DMS53 treated with DMSO at 0.1 percent for 48 hours (cell line): ENCODE data around the gene C4B.
"Not testable (repeated sequence)": the region's sequence is repeated elsewhere in the genome, so short reads cannot be mapped to it uniquely, and the experiment has no call there.

Experiments used
- DNase-seq: peaks from one replicate; lab custom pipeline; 2025; ENCODE audit not compliant: unreplicated experiment; lab: John Stamatoyannopoulos, UW

C4B gene

DNA sequence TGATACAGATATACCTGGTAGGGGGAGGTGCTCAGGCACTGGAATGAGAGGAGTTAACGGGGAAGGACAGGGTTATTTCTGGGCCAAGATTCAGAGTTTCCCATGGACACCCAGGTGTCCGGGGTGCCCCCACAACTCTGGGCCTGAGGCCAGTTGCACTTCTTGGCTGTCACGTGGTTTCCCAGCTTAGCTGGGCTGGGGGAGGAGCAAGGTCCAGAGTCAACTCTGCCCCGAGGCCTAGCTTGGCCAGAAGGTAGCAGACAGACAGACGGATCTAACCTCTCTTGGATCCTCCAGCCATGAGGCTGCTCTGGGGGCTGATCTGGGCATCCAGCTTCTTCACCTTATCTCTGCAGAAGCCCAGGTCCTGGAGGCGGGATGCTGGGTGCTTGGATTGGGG is at the start of gene C4B:
Gene C4B, plus strand, starts transcription at position 249 of the 400 bp plus-strand sequence. Its CDS starts 51 bp downstream, at position 300.
- DNase-seq, result not testable (repeated sequence)

DNA sequence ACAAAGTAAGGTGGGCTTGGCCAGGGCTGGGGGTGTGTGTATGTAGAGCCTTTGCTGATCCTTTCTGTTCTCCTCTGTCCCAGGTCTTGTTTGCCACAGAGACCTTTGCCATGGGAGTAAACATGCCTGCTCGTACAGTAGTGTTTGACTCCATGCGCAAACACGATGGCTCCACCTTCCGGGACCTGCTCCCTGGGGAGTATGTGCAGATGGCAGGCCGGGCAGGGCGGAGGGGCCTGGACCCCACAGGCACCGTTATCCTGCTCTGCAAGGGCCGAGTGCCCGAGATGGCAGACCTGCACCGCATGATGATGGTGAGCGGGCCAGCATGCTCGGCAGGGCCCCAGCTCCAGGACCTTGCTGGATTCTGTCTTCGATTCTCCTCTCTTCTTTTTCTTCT is 48.9 kb upstream of the C4B start:
- DNase-seq, result no peak

DNA sequence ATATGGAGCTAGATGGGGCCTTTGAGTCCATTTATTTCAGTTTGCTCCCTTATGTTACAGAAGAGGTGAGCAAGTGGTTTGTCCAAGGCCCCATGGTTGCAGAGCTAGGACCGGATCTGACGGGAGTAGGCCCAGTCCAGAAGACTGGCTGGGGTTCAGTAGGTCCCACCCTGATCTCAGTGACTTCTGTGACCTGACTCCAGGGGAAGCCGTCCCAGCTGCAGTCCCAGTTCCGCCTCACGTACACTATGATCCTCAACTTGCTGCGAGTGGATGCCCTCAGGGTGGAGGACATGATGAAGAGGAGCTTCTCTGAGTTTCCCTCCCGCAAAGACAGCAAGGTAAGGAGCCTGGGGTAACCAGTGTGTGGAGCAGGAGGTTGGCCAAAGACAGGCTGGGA is 48.1 kb upstream of the C4B start:
- DNase-seq, result no peak

DNA sequence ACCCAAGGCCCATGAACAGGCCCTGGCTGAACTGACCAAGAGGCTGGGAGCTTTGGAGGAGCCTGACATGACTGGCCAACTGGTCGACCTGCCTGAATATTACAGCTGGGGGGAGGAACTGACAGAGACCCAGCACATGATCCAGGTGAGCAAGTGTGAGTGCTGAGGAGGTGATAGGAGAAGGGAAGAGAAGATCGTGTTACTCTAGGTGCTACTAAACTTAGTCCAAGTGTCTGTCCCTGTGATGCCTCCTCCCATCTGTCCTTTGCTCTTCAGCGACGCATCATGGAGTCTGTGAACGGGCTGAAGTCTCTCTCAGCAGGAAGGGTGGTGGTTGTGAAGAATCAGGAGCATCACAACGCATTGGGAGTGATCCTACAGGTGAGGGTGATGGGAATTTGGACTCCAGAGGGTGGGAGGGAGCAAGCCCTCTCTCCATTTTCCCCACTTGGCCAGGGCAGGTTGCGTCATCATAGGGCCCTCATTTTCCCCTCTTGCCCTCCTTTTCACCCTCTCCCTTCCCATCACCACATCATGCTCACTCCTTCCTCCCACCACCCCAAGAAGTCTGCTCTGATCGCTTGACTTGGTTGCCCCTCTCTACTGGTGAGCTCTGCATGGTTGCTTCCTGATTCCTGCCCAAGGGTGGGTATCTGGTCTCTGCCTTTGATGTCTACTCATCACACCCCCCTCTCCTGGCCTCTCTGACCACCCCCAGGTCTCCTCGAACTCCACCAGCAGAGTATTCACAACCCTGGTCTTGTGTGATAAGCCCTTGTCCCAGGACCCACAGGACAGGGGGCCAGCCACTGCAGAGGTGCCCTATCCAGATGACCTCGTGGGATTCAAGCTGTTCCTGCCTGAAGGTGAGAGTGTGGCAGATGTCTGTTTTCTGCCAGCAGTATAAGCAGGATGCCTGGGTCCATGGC is 47.3 kb upstream of the C4B start:
- no peak for DNase-seq

DNA sequence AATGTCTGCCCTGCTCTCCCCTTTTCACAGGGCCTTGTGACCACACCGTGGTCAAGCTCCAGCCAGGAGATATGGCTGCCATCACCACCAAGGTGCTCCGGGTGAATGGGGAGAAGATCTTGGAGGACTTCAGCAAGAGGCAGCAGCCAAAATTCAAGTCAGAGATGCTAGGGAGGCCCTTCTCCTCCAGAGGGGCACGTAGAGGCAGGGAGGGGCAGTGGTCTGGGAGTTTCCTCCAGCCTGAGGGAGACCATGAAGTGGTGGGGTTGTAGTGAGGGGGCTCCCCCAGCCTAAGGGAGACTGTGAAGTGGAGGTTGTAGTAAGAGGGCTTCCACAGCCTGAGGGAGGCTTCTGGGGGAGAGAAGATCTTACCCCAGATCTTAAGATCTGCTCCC is 46.7 kb upstream of the C4B start:
- DNase-seq, result no peak

DNA sequence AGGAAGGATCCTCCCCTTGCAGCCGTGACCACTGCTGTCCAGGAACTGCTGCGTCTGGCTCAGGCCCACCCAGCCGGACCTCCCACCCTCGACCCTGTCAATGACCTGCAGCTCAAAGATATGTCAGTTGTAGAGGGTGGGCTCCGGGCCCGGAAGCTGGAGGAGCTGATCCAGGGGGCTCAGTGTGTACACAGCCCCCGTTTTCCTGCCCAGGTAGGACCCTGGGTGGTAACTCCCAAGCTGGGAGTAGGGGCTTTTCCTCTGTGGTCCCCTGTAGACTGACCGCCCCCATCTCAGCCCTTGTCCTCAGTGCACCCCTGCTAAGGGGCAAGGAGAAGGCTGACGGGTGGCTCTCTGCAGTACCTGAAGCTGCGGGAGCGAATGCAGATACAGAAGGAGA is 46.3 kb upstream of the C4B start:
- no peak for DNase-seq

DNA sequence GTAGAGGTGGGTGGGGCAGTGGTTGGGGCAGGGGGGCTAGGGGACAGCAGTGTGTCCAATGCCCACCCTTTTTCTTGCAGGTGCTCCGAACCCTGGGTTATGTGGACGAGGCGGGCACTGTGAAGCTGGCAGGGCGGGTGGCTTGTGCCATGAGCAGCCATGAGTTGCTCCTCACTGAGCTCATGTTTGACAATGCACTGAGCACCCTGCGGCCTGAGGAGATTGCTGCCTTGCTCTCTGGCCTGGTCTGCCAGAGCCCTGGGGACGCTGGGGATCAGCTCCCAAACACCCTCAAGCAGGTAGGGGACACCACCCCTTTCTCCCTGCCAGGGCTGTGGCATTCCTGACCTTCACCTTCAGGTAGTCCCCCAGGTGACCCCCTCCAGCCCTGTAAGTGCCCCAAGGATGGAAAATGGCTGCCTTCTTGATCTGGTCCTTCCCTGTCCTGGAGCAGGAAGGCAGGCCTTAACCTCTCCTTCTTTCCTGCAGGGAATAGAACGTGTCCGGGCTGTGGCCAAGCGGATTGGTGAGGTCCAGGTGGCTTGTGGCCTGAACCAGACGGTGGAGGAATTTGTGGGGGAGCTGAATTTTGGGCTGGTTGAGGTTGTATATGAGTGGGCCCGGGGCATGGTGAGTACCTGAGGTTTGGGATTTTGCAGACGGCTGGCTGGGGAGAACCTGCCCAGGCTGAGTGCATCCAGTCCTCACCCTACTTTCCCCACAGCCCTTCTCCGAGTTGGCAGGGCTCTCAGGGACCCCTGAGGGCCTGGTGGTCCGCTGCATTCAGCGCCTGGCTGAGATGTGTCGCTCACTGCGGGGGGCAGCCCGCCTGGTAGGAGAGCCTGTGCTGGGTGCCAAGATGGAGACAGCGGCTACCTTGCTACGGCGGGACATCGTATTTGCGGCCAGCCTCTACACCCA is 45.5 kb upstream of the C4B start:
- no peak for DNase-seq

DNA sequence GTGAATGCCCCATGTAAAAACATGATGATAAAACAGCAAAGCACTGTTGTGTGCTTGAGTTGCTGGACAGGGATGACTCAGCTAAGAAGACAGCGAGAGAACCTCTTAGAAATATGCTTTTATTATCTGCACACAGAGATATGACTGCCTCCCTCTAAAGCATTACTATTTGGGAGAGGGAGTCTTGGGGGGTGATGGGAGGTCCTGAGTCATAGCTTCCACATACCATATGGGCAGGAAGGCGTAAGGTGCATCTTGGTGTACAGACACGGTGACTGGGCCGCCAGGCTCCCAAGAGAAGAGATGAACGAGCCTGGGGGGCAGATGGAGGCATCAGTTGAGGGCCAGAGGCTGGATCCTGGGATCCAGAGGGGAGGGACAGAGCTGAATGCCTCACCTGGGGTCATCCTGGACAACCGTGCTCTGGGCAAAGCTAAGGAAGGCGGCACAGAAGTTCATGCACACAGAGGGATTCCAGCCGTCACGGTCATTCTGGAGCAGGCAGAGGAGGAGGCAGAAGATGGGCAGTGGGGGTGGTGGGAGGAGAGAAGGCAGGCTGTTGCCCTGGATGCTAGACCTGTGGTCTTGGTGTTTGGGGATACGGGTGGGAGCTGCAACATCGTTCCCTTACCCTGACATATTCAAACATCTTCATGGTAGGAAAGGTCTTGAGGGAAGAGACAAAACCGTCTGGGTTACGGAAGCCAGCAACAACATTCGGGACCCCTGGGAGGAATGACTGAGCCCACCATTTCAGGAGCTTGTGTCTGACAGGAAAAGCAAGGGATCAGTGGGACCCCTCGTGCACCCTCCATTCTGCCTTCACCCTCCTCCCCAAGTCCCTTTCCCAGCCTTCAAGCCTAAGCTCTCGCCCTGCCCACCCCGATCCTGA is 44.6 kb upstream of the C4B start:
- DNase-seq, result no peak

DNA sequence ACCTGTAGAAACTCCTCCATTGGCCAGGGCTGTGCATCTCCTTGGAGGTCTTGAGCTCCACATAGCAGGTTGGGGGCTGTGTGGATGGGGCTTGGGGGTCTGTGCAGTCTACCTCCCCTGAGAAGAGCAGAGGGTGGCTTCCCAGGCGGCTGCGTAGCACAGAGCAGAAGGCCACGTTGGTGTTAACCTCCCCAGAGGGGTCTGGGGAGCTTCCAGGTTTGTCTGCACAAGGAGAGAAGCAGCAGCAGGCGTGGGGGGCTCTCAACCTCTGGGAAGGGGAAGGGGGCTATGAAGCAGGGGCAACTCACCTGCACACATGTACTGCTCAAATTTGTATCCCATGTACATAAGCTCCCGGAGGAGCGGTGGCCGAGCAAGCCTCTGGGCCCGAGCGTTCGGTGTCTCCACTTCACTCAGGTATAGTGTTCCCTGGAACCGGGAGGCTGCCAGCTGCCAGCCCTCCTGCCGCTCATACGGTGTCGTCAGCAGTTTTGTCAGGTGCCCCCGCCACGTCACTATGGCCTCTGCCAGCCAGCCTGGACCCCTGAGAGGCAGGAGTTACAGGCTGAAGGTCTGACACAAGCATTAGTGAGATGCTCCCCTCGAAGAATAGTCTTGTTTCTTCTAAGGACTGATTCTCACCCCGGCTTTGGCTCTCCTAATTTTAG is 43.9 kb upstream of the C4B start:
- no peak for DNase-seq

DNA sequence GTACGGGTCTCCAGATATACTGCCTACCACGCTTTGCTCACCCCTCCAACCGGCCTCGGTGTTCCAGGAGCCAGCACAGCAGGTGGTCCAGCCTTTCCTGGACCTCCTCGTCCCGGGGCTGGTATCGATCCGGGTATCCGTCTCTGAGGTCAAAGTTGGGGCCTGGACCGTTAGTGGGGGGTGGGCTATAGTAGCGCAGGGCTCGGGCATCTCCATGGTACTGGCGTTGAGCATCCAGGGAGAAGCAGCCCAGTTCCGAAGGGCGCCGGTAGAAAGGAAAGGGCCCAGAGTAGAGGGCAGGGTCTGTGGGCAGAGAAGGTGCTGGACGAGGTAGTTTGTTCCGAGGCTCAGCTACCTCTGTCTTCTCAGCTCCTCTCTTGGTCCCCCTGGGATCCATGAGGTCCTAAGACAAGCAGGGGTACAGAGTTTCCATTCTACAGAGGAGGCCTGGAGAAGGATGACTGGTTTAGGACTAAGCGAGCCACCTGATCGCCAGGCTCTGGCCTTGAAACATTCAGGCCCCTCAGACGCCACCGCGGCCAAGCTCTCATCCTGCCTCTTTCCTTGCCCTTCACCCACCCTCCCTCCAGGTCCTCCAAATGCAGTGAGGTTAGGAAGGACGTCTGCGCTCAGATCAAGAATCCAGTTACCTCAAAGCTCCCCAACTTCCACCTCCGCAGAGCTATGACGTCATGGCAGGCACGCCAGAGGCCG is 43.2 kb upstream of the C4B start:
- no peak for DNase-seq

DNA sequence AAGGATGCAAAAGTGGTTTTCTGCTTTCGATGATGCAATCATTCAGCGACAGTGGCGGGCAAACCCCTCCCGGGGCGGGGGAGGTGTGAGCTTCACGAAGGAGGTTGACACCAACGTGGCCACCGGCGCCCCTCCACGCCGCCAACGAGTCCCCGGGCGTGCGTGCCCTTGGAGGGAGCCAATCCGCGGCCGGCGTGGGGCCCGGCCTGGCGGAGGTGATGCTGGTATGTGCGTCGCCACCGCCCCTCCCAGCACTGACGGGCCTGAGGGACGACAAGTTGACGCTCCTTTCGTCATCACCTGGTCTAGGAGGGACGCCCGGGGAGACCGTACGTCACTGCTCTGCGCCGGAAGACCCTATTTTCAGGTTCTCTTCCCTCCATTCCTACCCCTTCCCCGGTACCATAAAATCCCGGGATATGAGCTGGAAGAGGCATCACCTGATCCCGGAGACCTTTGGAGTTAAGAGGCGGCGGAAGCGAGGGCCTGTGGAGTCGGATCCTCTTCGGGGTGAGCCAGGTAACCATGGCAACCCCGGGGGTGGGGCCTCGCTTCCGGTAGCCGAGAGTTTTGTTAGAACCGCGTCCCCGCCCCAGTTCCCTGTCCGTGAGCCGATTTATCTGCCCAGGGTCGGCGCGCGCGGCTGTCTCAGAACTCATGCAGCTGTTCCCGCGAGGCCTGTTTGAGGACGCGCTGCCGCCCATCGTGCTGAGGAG is 42.4 kb upstream of the C4B start, which contains the start of gene DXO:
Gene DXO, minus strand, starts transcription at position 146 of the 716 bp plus-strand sequence. CDS start 463 bp downstream, outside the sequence.
- DNase-seq, result peak; percentile 93

DNA sequence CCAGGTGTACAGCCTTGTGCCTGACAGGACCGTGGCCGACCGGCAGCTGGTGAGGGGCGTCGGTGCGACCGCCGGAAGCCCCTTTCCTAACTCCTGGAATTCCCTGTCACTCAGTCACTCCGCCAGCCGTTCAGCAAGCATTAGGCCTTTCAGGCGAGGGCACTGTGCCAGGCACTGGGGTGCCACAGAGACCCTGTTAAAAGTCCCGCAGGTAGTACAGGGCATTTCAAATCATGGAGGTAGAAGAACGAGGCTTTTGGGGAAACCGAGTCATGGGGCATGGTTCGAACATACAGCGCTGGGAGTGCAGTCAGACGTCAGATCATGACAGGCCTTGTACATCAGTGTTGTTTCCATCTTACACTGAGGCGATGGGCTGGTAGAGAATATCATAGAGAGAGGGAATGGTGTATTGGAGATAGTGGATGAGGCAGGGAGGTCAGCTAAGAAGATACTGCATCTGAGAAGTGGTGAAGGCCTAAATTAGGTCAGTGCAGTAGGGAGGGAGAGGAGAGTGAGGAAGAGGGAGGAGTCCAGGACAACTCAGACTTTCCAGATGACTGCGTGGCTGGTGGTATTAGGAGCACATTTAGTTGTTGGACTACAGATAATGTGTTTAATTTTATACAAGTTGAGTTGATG is 41.8 kb upstream of the C4B start:
- no peak for DNase-seq

DNA sequence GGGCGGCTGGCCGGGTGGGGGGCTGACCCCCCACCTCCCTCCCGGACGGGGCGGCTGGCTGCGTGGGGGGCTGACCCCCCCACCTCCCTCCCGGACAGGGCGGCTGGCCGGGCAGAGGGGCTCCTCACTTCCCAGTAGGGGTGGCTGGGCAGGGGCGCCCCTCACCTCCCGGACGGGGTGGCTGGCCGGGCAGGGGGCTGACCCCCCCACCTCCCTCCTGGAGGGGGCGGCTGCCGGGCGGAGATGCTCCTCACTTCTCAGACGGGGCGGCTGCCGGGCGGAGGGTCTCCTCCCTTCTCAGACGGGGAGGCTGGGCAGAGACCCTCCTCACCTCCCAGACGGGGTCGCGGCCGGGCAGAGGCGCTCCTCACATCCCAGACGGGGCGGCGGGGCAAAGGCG is 38.5 kb upstream of the C4B start:
- not testable (repeated sequence) for DNase-seq

DNA sequence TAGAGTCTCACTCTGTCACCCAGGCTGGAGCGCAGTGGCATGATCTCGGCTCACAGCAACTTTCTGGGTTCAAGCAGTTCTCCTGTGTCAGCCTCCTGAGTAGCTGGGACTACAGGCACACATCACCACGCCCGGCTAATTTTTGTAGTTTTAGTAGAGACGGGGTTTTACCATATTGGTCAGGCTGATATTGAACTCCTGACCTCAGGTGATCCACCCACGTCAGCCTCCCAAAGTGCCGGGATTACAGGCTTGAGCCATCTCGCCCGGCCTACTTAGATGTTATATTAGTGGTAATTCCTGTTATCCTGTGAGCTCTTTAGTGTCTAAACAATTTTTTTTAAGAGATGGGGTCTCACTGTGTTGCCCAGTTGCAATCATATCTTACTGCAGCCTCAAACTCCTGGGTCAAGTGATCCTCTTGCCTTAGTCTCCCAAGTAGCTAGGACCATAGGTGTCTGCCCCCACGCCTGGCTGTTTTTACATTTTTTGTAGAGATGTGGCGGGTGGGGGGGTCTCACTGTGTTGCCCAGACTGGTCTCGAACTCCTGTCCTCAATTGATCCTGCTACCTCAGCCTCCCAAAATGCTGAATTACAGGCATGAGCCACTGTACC is 36.7 kb upstream of the C4B start:
- no peak for DNase-seq

DNA sequence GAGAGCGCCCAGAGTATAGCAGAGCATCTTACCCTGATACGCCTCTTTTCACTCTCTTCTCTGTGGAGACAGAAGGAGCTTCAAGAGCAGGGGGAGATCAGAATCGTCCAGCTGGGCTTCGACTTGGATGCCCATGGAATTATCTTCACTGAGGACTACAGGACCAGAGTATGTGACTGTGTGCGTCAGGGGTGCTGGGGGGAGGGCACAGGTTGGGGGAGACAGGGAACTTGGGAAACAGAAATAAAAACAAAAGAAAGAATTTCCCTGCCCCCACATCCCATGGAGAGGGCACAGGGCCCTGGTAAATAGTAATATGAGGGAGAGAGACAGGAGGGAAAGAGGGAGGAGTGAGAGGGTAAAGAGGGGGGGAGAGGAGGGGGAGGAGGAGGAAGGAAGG is 35.8 kb upstream of the C4B start:
- DNase-seq, result no peak

DNA sequence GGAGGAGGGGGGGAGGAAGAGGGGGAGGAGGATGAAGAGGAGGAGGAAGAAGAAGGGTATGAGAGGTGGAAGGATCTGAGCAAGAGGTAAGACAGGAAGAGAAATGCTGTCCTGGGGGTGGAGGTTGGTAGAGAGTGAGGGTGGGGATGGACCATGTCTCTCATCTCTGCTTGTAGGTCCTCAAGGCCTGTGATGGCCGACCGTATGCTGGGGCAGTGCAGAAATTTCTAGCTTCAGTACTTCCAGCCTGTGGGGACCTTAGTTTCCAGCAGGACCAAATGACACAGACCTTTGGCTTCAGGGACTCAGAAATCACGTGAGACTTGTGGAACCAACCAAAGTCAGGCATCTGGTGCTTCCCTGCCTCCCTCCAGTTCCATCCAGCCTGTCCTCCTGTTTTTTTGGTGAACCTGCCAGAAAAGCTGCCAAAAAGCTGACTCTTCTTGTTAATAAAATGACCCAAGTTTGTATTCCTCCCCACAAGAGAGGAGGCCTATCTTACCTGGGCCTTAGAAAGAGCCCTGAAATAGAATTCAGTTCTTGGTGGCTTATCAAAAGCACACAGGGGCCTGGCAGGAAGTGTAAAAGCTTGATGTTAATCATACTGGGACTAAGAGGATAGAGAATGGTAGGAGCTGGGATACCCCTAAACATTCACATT is 35.2 kb upstream of the C4B start:
- no peak for DNase-seq

DNA sequence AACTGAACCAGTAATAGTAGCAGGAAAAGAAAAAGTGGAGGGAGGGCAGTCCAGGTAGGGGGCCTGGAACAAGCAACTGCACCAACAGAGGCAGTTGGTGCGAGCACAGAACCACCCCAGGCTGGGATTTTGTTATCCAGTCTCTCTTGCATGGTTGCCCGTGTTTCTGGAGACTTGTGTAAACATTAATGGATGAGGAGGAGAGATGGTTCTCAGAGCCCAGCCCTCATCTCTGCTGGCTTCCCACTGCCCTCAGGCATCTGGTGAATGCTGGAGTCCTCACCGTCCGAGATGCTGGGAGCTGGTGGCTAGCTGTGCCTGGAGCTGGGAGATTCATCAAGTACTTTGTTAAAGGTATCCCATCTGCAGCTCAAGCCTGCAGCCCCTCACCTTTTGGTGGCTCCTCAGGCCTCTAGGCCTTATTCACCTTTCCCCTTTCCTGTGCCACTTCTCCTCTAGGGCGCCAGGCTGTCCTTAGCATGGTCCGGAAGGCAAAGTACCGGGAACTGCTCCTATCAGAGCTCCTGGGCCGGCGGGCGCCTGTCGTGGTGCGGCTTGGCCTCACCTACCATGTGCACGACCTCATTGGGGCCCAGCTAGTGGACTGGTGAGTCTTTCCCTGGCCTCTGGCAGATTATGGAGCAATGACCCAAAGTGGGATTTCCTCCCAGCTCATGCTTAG is 34.3 kb upstream of the C4B start:
- not testable (repeated sequence) for DNase-seq
